Upper lobe of left lung (tissue), 4 donors: Measurements from ENCODE around the gene HSP90AA1.

Source experiments
- CTCF ChIP-seq, 6 experiments: fragments of 450-650 bp in 4 of 6; fragments of 200-600 bp in 2 of 6; sonication (generic) in 2 of 6; IDR thresholded peaks; one replicate each; pipeline ENCODE4 v1.5.1; 2016 to 2019; ENCODE audit warnings: antibody characterized with exemption in 6 of 6
- POLR2A ChIP-seq, 4 donors: fragments of 450-650 bp; IDR thresholded peaks; one replicate each; pipeline ENCODE4 v1.5.1; 2016 to 2017; ENCODE audit warnings: antibody characterized with exemption in 4 of 4, mild to moderate bottlenecking in 2 of 4
- POLR2AphosphoS5 ChIP-seq, 2 donors: sonication (generic); formaldehyde crosslinking; IDR thresholded peaks; one replicate each; pipeline ENCODE4 v1.5.1; 2017; ENCODE audit warnings: antibody characterized with exemption in 2 of 2

GRCh38 chr14:102066041-102066451 lies 20.8 kb downstream of the HSP90AA1 start:
- TF ChIP-seq POLR2A (IDR thresholded peaks at IDR 0.05) (no peak), CTCF (IDR thresholded peaks at IDR 0.05) (no peak), POLR2AphosphoS5 (IDR thresholded peaks at IDR 0.05) (no peak)
